Ramos (cell line): Measurements from ENCODE around the gene HOPX.
"Not testable (repeated sequence)": the region's sequence is repeated elsewhere in the genome, so short reads cannot be mapped to it uniquely, and the experiment has no call there.

ENCODE experiments used
- in situ Hi-C: fragments of 300-500 bp; cut with MboI; formaldehyde crosslinking; loops from one replicate; pipeline ENCODE4 v1.14.3; 2022; ENCODE audit warnings: low sequenced_read_pairs; ENCODE audit not compliant: unreplicated experiment

HOPX gene, protein sequence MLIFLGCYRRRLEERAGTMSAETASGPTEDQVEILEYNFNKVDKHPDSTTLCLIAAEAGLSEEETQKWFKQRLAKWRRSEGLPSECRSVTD

DNA sequence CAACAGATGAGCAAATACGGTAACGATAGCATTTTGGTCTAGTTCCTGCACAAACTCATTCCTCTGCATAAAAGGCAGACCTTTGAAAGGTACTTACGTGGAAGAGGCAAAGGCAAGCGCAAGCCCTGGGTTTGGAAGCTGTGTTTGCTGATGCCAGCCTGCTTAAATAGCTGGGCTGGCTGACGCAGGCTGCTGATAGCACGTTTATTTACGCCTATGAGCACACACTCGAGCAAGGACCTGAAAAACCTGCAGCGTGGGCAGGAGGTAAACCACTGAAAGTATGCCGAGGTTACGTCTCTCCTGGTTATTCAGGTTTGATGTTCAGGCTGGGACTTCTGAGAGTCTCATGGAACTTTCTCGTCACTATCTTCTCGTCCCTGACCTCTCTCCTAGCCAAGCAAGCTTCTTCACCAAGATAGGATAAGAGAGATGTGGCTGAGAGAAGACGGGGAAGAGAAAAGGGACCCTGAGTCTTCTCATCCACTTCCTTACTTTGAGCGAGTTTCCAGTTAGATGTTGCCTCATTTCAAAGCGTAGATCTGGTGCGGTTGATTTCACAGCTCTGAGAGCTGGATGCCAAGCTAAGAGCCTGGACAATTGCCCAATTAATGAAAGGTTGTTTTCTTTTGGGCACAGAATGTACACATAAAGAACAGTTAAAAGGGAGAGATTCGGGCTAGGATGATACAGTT is at the start of gene HOPX:
Gene HOPX (minus strand): TSS at position 139 of the 695 bp plus-strand sequence. CDS start 23,480 bp downstream, outside the sequence.
- in situ Hi-C loops = no loop called here

DNA sequence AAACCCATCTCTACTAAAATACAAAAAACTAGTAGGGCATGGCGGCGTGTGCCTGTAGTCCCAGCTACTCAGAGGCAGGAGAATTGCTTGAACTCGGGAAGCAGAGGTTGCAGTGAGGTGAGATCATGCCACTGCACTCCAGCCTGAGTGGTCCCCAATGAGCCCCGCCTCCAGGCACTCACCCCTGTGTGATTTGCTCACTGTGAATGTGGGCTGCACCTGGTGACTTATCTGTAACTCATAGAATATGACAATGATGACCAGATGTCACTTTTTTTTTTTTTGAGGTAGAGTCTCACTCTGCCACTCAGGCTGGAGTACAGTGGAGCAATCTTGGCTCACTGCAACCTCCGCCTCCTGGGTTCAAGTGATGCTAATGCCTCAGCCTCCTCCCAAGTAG is 49.0 kb upstream of the HOPX start:
- in situ Hi-C loops = no loop called here

DNA sequence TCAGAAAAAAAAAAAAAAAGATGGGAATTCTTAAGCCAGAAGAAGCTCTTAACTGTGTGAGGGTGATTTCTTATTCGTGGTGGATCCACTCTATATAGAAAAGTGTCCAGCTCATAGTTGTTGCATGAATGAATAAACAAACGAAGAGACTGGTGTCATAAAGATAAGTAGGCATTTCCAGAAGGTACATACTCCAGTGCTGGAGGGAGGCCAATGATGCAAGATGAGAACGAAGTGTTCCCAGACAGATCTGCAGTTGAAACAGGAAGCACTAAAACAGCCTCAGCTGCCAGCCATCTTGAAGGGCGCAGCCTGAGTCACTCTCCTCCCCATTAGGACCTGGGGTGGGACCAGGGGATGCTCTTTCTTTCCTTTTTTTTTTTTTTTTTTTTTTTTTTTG is 47.4 kb upstream of the HOPX start:
- in situ Hi-C loops = no loop called here

DNA sequence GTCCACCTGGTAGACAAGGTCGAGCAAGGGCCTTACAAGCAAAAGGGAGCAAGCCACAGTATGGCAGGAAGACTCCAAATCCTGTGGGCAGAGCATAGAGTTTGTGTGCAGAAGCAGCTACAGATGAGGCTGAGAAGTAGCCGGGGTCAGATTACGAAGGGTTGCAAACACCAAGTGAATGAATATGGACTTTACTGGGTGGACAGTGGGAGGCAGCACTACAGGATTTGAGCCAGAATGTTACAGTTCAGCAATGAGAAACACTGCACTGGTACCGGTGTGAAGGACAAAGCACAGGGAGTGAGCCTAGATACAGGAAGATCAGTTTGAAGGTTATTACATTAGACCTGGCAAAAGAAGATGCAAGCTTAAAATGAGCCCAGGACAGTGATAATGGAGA is 46.1 kb upstream of the HOPX start:
- in situ Hi-C loops = no loop called here

DNA sequence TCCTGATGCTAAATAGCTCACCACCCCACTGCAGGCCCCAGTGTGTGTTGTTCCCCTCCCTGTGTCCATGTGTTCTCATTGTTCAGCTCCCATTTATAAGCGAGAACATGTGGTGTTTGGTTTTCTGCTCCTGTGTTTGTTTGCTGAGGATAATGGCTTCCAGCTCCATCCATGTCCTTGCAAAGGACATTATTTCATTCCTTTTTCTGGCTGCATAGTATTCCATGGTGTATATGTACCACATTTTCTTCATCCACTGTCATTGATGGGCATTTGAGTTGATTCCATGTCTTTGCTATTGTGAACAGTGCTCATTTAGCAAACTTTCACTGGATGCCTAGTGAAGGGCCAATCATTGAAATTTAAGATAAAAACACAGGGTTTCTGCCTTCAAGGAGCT is 45.5 kb upstream of the HOPX start:
- in situ Hi-C loops = not testable (repeated sequence)

DNA sequence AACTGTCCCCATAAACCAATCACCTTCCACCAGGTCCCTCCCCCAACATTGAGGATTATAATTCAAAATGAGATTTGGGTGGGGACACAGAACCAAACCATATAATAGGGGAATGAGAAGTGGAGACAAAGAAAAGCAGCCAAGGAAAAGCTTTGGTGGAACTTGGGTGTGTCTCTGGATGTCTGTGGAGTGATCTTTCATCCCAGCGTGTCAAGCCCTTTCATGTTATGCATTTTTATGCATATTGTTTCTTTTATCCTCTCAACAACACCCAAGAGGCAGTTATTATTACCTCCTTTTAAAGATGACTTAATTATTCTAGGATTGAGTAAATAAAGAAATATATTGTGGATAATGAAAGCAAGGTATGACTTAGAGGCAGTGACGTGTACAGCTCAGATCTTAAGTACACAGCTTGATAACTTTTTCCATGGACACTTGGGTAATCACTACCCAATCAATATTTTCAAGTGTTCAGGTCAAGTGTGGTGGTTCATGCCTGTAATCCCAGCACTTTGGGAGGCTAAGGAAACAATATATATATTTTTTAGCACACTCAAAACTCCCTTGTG is 42.6 kb upstream of the HOPX start:
- in situ Hi-C loops = no loop called here

DNA sequence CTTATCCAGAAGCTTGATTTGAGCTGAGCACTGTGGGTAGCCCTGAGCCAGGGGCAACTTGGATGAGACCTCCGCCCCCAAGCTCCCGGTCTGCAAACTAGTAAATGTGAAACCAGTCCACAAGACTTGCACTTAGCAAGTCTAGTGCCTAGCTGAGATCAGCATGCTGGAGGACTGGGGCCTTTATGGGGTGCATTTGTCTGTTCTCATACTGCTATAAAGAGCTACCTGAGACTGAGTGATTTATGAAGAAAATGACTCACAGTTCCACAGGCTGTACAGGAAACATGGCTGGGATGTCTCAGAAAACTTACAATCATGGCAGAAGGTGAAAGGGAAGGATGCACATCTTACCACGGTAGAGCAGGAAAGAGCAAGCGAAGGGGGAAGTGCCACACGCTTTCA is 42.1 kb upstream of the HOPX start:
- in situ Hi-C loops = no loop called here

DNA sequence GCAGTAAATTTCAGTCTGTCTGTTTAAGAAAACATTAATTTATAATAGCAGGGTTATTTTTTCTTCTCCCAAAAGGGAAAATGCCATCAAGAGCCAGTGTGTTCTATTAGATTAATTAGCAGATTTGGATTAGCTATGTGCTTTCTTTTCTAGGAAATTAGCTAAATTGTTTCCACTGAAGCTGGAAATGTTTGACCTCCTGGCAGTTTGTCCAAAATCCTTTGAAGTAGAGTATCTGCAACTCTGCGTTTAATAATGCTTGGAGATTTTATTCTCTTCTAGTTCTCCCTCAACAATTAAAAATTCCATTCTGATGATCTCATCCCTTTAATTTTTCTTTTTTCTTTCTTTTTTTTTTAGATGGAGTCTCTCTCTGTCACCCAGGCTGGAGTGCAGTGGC is 27.1 kb upstream of the HOPX start:
- in situ Hi-C loops = no loop called here

DNA sequence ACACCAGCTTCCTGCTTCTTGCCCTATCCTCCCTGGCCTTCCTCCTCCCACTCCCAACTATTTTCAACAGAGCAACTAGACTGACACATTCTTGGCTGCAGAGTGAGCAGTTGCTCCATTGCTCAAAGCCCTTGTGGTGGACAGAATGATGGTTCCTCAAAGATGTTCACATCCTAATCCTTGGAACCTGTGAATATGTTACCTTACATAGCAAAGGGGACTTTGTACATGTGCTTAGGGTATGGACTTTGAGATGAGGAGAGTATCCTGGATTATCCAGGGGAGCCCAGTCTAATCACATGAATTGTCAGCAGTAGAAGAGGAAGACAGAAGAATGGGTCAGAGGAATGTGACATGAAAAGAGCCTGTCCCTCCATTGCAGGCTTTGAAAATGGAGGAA is 24.9 kb upstream of the HOPX start:
- in situ Hi-C loops = no loop called here

DNA sequence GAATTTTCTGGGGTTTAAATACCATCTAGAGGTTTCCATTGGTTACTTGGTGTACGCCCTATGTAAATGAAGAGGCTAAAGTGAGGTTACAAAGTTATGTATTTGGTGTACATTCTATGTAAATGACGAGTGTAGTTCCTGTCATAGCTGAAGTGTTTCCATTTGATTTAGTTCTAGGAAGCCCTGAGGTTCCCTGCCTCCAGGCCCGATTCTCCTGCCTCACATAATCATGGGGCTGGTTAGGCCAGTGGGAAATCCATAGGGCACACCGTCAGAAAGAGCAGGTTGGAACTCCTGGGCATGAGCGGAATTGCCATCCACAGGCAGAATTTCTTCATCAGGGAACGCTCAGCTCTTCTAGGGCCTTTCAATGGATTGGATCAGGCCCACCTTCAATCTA is 24.2 kb upstream of the HOPX start:
- in situ Hi-C loops = no loop called here

DNA sequence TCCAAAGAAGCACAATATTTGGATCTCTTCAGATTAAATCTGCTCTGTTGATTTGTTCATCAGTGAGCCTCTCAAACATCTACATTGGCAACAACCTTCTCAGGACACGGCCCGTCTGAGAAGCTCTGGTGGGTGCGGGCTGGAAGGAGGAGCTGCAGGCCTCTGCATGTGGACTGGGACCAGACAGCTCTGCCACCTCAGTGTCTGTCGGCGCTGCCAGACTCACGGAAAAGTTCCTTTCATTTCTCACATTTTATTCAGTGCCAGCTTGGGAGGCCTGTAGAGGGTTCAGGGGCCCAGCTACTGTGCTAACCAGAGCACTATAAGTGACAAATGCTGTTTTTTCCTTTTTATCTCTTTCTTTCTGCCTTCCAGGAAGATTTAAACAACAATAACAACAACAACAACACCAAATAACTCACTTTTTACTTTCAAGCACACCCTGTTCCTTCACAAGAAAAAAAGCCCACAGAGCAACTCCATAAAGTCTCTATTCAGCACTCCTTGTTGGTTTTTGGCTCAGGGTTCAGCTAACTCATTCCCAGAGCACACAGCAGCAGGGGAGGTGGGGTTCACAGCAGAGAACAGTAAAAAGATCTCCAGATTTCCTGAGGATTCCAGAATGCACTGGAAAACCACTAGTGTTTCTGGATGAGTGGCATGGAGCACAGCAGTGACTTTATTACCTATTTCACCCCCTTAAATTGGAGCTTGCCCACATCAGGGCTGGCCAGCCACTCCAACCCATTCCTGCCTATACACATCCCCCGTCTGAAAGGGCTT is 23.2 kb upstream of the HOPX start:
- in situ Hi-C loops = no loop called here

DNA sequence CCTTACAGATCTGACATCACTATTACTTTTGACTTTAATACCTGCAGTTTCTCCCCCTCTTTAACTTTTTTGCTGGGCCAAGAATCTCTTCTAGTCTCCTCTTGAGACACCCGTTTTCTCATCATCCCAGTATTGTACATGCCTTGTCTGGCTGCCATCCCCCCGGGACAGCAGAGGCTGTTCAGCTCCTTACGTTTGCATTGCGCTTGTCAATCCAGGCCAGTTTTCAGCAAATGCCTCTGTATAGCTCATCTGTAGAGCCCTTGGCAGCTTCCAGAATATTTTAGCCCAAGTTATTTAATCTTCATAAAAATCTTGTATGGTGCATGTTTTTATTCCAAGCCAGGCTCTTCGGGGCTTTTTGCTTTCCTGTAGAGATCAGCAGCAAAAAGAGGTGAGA is 22.3 kb upstream of the HOPX start:
- in situ Hi-C loops = no loop called here

DNA sequence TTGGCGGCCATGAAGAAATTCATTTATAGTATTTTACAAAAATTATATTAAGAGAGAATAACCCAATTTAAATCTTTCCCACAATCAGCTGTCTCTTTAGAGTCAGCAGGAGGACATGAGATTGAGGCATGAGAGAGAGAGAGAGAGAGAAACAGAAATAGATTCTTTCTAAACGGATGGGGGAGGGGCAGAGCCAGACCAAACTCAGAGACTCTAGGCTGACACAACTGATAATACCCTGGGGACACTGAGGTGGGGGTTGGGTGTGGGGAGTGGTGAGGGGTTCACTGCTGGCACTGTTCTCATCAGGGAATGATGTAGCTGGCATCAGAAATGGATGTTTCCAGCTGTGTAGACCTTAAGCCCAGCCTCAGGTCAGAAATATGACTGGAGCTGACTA is 20.5 kb upstream of the HOPX start:
- in situ Hi-C loops = no loop called here

DNA sequence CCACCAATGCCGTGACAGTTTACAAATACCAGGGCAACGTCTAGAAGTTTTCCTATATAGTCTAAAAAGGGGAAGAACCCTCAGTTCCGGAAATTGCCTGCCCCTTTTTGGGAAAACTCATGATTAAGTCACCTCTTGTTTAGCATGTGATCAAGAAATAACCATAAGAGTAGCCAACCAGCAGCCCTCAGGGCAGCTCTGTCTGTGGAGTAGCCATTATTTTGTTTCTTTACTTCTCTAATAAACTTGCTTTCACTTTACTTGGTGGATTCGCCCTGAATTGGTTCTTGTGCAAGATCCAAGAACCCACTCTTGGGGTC is 20.0 kb upstream of the HOPX start:
- in situ Hi-C loops = no loop called here

DNA sequence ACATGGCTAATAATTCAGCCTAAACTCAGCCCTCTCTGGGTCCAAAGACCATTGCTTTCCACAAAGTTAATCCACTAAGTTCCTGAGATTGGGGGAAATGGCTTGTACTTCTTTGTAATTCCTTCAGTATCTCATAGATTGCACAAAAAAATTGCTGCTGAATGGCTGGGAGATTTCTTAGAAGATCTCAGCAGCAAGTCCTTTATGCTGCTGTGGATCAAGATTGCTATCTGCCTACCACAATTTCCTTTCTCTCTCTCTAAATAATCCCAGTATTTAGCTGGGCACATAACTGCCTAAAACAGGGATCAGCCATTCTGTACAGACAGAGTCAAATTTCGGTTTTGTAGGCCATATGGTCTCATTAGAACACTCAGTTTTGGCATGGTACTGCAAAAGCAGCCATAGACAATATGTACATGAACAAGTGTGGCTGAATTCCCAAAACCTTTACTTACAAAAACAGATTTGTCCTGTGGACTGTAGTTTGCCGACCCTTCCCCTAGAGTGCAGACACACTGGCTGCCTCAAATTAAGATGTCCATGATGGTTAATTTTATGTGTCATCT is 18.5 kb upstream of the HOPX start:
- in situ Hi-C loops = no loop called here

DNA sequence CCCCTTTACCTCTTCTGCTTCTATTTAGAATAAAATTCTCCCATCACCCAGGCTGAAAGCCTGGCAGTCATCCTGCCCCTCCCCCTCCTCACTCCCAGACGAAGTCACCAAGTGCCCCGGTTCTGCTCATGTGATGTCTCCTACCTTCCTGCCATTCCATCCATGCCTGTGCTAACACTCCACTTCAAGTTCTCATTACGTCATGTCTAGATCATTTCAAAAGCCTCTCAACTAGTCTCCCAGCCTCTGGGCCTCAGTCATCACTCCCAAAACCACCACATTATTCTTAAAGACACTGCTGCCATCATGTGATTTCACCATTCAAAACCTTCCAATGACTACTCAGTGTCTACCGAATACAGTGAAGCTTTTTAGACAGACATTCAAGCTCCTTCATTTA is 17.2 kb upstream of the HOPX start:
- in situ Hi-C loops = no loop called here

DNA sequence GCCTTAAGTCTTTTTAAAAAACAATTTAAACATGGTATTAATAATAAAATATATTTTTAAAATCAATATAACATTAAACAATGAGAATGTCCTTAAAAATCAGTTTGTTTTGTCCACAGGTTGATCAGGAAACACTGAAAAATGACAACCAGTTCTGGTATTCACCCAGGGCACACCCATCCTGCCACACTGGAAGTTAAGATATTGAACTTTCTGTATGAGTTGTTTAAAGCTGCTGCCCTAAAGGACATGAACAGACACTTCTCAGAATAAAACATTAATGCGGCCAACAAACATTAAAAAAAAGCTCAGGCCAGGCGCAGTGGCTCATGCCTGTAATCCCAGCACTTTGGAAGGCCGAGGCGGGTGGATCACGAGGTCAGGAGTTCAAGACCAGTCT is 15.0 kb upstream of the HOPX start:
- in situ Hi-C loops = no loop called here

DNA sequence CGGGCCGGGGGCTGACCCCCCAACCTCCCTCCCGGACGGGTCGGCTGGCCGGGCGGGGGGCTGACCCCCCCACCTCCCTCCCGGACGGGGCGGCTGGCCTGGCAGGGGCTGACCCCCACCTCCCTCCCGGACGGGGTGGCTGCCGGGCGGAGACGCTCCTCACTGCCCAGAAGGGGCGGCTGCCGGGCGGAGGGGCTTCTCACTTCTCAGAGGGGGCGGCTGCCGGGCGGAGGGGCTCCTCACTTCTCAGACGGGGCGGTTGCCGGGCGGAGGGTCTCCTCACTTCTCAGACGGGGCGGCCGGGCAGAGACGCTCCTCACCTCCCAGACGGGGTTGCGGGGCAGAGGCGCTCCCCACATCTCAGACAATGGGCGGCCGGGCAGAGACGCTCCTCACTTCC is 12.4 kb upstream of the HOPX start:
- in situ Hi-C loops = not testable (repeated sequence)

DNA sequence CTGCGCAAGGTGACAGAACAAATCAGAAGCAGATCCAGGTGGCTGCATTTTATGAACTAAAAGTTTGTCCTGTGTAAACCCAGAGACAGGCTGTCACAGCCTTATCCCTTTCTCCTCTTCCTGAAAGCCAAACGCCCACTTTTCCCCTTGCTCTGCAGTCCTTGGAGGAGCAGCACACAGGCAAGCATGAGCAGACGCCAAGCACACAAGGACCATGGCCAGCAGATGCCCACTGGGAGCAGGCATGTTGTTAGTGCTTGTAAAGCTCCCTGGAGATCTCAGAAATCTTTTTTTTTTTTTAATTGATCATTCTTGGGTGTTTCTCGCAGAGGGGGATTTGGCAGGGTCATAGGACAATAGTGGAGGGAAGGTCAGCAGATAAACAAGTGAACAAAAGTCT is 11.5 kb upstream of the HOPX start:
- in situ Hi-C loops = no loop called here

DNA sequence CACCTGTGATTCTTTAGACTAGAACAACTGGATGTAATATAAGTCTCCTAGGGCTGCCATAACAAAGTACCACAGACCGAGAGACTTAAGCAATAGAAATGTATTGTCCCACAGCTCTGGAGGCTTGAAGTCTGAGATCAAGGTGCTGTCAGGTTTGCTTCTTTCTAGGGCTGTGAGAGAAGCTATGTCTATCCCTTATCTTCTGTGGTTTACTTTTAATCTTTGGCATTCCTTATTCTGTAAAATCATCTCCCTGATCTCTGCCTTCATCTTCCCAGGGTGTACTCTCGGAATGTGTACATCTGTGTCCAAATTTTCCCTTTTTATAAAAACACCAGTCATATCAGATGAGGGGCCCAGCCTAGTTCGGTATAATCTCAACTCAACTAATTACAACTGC is 10.3 kb upstream of the HOPX start:
- in situ Hi-C loops = no loop called here

DNA sequence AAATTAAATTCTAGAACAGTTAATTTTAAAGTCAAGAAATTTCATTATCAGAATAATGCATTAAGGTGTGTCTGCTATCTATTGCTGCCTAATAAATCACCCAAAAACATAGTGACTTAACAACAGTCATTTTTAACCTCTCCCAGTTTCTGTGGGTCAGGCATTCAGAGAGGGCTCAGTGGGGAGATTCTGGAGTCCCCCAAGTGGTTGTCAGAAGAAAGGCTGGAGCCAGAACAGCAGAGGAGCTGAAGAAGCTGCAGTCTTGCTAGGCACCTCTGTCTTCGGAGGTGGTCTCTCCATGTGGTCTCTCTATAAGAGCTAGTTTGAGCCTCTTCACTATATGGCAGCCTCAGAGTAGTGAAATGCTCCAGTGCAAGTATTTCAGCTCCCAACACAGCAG is 9.3 kb upstream of the HOPX start:
- in situ Hi-C loops = no loop called here
